GM19463 (cell line): Measurements from ENCODE around the gene KCNK18.

Experiments
- ATAC-seq: cut with Tn5 transposase; IDR thresholded peaks from one replicate; pipeline ENCODE4 v1.9.1; 2021; ENCODE audit warnings: mild to moderate bottlenecking, moderate library complexity; ENCODE audit not compliant: unreplicated experiment

Gene KCNK18

GRCh38 chr10:117248750-117249465, 51.6 kb downstream of the KCNK18 start:
- ATAC-seq: no peak

GRCh38 chr10:117249493-117250093, 52.3 kb downstream of the KCNK18 start:
- ATAC-seq: peak; percentile 68

GRCh38 chr10:117250411-117250810, 53.1 kb downstream of the KCNK18 start:
- ATAC-seq: no peak

- no peak for ATAC-seq
Measured at GRCh38 chr10:117253908-117254307, 56.6 kb downstream of the KCNK18 start.

GRCh38 chr10:117254338-117254737, 57.0 kb downstream of the KCNK18 start:
- ATAC-seq: no peak

- ATAC-seq: no peak
Measured at GRCh38 chr10:117254774-117255735, 57.8 kb downstream of the KCNK18 start.

GRCh38 chr10:117255835-117256460, 58.7 kb downstream of the KCNK18 start:
- ATAC-seq: no peak

- ATAC-seq: no peak
Measured at GRCh38 chr10:117256910-117257309, 59.6 kb downstream of the KCNK18 start.

- no peak for ATAC-seq
Measured at GRCh38 chr10:117257721-117258120, 60.4 kb downstream of the KCNK18 start.

GRCh38 chr10:117259279-117259678, 62.0 kb downstream of the KCNK18 start:
- ATAC-seq: no peak
